H1 (cell line): ENCODE data around the gene NEK10. TPM values are rescaled to one million over a fixed set of nuclear protein-coding genes. Genes with fewer than 3 reads are reported as not detected.

ENCODE experiments used
- CTCF ChIA-PET: fragments of 300-600 bp; sonication (Branson Sonifier 250); formaldehyde crosslinking; loops from one replicate; lab custom pipeline; 2021; ENCODE audit not compliant: partially characterized antibody; lab: Charles Lee
- POLR2A ChIA-PET: fragments of 300-600 bp; sonication (Branson Sonifier 250); formaldehyde crosslinking; loops from one replicate; lab custom pipeline; 2021; ENCODE audit warnings: inconsistent platforms; ENCODE audit not compliant: partially characterized antibody; lab: Charles Lee
- DNase-seq, 2 experiments: peaks; one replicate each; pipeline versions ENCODE4 v3.0.0 to v3.0.0-alpha.2; 2010 to 2022; ENCODE audit warnings: low spot score in 2 of 2, low read depth in 1 of 2, mixed read lengths in 1 of 2
- FAIRE-seq: peaks from 2 replicates; lab custom pipeline; 2011; peaks lifted over from hg19 to GRCh38; lab: Jason Lieb, UNC
- H2AFZ ChIP-seq: 2 replicates; pipeline ENCODE4 v1.8.1; 2012; ENCODE audit warnings: low read length, inconsistent platforms
- H2AK5ac ChIP-seq: 2 replicates; pipeline ENCODE4 v1.6.1; 2013; ENCODE audit warnings: low read depth, low read length
- H2BK120ac ChIP-seq: replicated peaks from 2 replicates; pipeline ENCODE3; 2013; ENCODE audit warnings: low read depth, low read length, inconsistent platforms
- H2BK12ac ChIP-seq: 2 replicates; pipeline ENCODE4 v1.6.1; 2013; ENCODE audit warnings: low read depth, low read length
- H2BK15ac ChIP-seq: 2 replicates; pipeline ENCODE4 v1.6.1; 2013; ENCODE audit warnings: low read length
- H2BK20ac ChIP-seq: 2 replicates; pipeline ENCODE4 v1.6.1; 2013; ENCODE audit warnings: low read length
- H2BK5ac ChIP-seq: 2 replicates; pipeline ENCODE4 v1.6.1; 2013; ENCODE audit warnings: low read depth, low read length
- H3K14ac ChIP-seq: 2 replicates; pipeline ENCODE4 v1.6.1; 2013; ENCODE audit warnings: inconsistent platforms; ENCODE audit not compliant: insufficient read length
- H3K18ac ChIP-seq: 2 replicates; pipeline ENCODE4 v1.6.1; 2013; ENCODE audit warnings: low read length; ENCODE audit errors: extremely low read depth
- H3K23ac ChIP-seq: 2 replicates; pipeline ENCODE4 v1.6.1; 2013; ENCODE audit warnings: inconsistent platforms; ENCODE audit not compliant: insufficient read length
- H3K23me2 ChIP-seq: 2 replicates; pipeline ENCODE4 v1.6.1; 2013; ENCODE audit warnings: low read depth, low read length
- H3K27ac ChIP-seq: 2 replicates; pipeline ENCODE4 v1.6.1; 2011; ENCODE audit warnings: low read depth, low read length, inconsistent platforms
- H3K27me3 ChIP-seq, 4 experiments: replicated peaks in 1 of 4; 1 replicate in 1 of 4; 2 replicates in 3 of 4; pipeline versions ENCODE4 v1.6.1 to v1.8.1; 2011 to 2013; ENCODE audit warnings: low read length in 3 of 4, mild to moderate bottlenecking in 3 of 4, inconsistent platforms in 2 of 4, mixed read lengths in 2 of 4, moderate library complexity in 1 of 4; ENCODE audit not compliant: control insufficient read depth in 3 of 4, insufficient read depth in 3 of 4; ENCODE audit errors: extremely low read depth in 1 of 4
- H3K36me3 ChIP-seq, 4 experiments: 2 replicates each; pipeline versions ENCODE4 v1.6.1 to v1.8.1; 2011 to 2013; ENCODE audit warnings: mild to moderate bottlenecking in 4 of 4, low read length in 3 of 4, moderate library complexity in 2 of 4, control low read depth in 1 of 4, inconsistent platforms in 1 of 4; ENCODE audit not compliant: insufficient read depth in 4 of 4, control insufficient read depth in 2 of 4
- H3K4ac ChIP-seq: replicated peaks from 2 replicates; pipeline ENCODE3; 2013; ENCODE audit warnings: low read length, low read depth, mixed read lengths, inconsistent platforms; ENCODE audit not compliant: insufficient read length
- H3K4me1 ChIP-seq, 4 experiments: replicated peaks in 1 of 4; 1 replicate in 1 of 4; 2 replicates in 3 of 4; pipeline versions ENCODE4 v1.6.1 to v1.8.1; 2011 to 2013; ENCODE audit warnings: low read length in 3 of 4, inconsistent platforms in 2 of 4, mixed read lengths in 1 of 4; ENCODE audit not compliant: insufficient read depth in 4 of 4, control insufficient read depth in 3 of 4
- H3K4me2 ChIP-seq, 2 experiments: 2 replicates each; pipeline versions ENCODE4 v1.6.1 to v1.8.1; 2011 to 2013; ENCODE audit warnings: low read depth in 2 of 2, low read length in 2 of 2, control low read depth in 1 of 2, inconsistent platforms in 1 of 2, mild to moderate bottlenecking in 1 of 2; ENCODE audit not compliant: insufficient read depth in 1 of 2
- H3K4me3 ChIP-seq, 4 experiments: fragments of 200-600, 300-600 bp in 1 of 4; sonication (generic), shearing (Covaris generic), sonication (Bioruptor Twin) in 1 of 4; 2 replicates each; pipeline versions ENCODE4 v1.5.1 to v1.8.1; 2011 to 2016; ENCODE audit warnings: low read length in 4 of 4, low read depth in 3 of 4, control low read depth in 2 of 4, inconsistent platforms in 2 of 4, mild to moderate bottlenecking in 2 of 4, mixed read lengths in 1 of 4, moderate library complexity in 1 of 4; ENCODE audit not compliant: insufficient read depth in 2 of 4; ENCODE audit errors: extremely low read depth in 1 of 4
- H3K56ac ChIP-seq: replicated peaks from 2 replicates; pipeline ENCODE3; 2013; ENCODE audit warnings: low read depth, mild to moderate bottlenecking, mixed read lengths, low read length, inconsistent platforms; ENCODE audit not compliant: insufficient read length
- H3K79me1 ChIP-seq: 2 replicates; pipeline ENCODE4 v1.6.1; 2013; ENCODE audit warnings: low read depth, low read length, control low read depth
- H3K79me2 ChIP-seq, 2 experiments: 2 replicates each; pipeline versions ENCODE4 v1.6.1 to v1.8.1; 2012 to 2013; ENCODE audit warnings: low read length in 2 of 2, mild to moderate bottlenecking in 2 of 2, inconsistent platforms in 1 of 2; ENCODE audit not compliant: insufficient read depth in 2 of 2, control insufficient read depth in 1 of 2
- H3K9ac ChIP-seq, 4 experiments: replicated peaks in 1 of 4; 1 replicate in 1 of 4; 2 replicates in 3 of 4; pipeline versions ENCODE4 v1.6.1 to v1.8.1; 2011 to 2013; ENCODE audit warnings: low read depth in 3 of 4, low read length in 3 of 4, control low read depth in 2 of 4, mild to moderate bottlenecking in 2 of 4, moderate library complexity in 2 of 4, inconsistent platforms in 1 of 4; ENCODE audit errors: extremely low read depth in 1 of 4
- H3K9me3 ChIP-seq, 2 experiments: 2 replicates each; pipeline versions ENCODE4 v1.6.1 to v1.8.1; 2012 to 2013; ENCODE audit warnings: mild to moderate bottlenecking in 2 of 2, moderate library complexity in 2 of 2, control low read depth in 1 of 2, inconsistent platforms in 1 of 2, low read depth in 1 of 2, low read length in 1 of 2, mixed read lengths in 1 of 2; ENCODE audit not compliant: insufficient read depth in 2 of 2
- H4K20me1 ChIP-seq, 2 experiments: replicated peaks in 1 of 2; 2 replicates each; pipeline versions ENCODE3 to v1.8.1; 2011 to 2013; ENCODE audit warnings: inconsistent platforms in 2 of 2, low read length in 2 of 2, mild to moderate bottlenecking in 1 of 2; ENCODE audit not compliant: insufficient read depth in 2 of 2, control insufficient read depth in 1 of 2
- H4K5ac ChIP-seq: 2 replicates; pipeline ENCODE4 v1.6.1; 2013; ENCODE audit warnings: low read length, low read depth, mixed read lengths, inconsistent platforms; ENCODE audit not compliant: insufficient read length
- H4K8ac ChIP-seq: 2 replicates; pipeline ENCODE4 v1.8.0; 2013; ENCODE audit warnings: mild to moderate bottlenecking, moderate library complexity, low read length, inconsistent platforms; ENCODE audit not compliant: insufficient read depth; ENCODE audit errors: extremely low read depth
- H4K91ac ChIP-seq: replicated peaks from 2 replicates; pipeline ENCODE3; 2013; ENCODE audit warnings: low read length, mixed read lengths, inconsistent platforms; ENCODE audit not compliant: insufficient read length
- POLR2A ChIP-seq, 2 experiments: IDR thresholded peaks; 1 replicate in 1 of 2; 2 replicates in 1 of 2; pipeline ENCODE4 v1.6.1; 2011; ENCODE audit warnings: low read depth in 2 of 2, low read length in 2 of 2, mild to moderate bottlenecking in 2 of 2; ENCODE audit errors: control extremely low read depth in 1 of 2
- WGBS, 2 experiments: shearing (Covaris generic) in 1 of 2; methylation state at CpG; one replicate each; pipeline versions ENCODE4 v1.1.6 to v1.1.7; 2013 to 2015; ENCODE audit warnings: low lambda C conversion rate in 2 of 2, mixed read lengths in 2 of 2, inconsistent platforms in 1 of 2, low coverage in 1 of 2, missing lambda C conversion rate in 1 of 2; ENCODE audit not compliant: insufficient replicate concordance in 2 of 2, insufficient coverage in 1 of 2, insufficient read length in 1 of 2; ENCODE audit errors: extremely low coverage in 1 of 2, missing lambda C conversion rate in 1 of 2; 5-methylcytosine and 5-hydroxymethylcytosine counted together
- polyA plus RNA-seq, 7 experiments: library from polyadenylated mRNA; depleted of rRNA in 3 of 7; stranded (reverse) in 5 of 7; unstranded in 2 of 7; fragments of >200 nt in 5 of 7; fragments of 200-250 nt in 2 of 7; gene quantifications; 1 replicate in 5 of 7; 2 replicates in 1 of 7; 4 replicates in 1 of 7; pipeline versions ENCODE4 v1.2.1 to v1.2.3, GENCODE V29; 2011 to 2013; ENCODE audit warnings: missing spikeins in 2 of 7, mixed read lengths in 2 of 7
- total RNA-seq: library from RNA; stranded (reverse); fragmentation: NEBNext Ultra II Directional; extraction: Animal tissue kit (Norgen Biotek cat#: 25700); gene quantifications from 2 replicates; pipeline ENCODE4 v1.2.1, GENCODE V29; 2021

The NEK10 gene
- total and polyA plus RNA-seq, 2 of the 8 experiments (the other 6 are each of a cell fraction or from before 2014, with no cell fraction given), result 0.18 to 0.50 TPM

DNA sequence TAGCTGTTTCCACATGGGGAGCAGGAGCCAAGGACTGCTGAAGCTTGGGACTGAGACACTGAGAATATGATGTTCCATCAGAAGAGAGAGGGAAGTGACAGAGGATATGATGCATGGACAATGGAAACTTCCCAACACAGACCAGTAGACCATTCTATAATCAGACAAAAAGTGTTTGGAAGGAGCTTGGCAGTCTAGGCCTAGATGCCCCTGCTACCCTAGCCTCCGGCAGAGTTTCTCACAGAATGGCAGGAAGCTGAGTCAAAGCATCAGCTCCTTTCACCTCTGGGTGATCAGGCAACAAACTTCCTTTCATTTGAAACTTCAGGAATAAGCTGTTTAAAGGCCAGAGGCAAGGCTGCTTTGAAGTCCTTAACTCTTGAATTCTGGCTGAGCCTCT, 222.0 kb downstream of the NEK10 start:
- H3K4me3 ChIP-seq, result no peak overlapping the region
- no peak overlapping the region for H2BK15ac ChIP-seq
- H3K79me1 ChIP-seq, result no peaks in the 10 kb centered on the region
- H3K4me1 ChIP-seq, result no peaks in the 10 kb centered on the region
- POLR2A ChIA-PET, result no interaction called here
- no peak overlapping the region for H2BK120ac ChIP-seq
- H3K4ac ChIP-seq, result no peak overlapping the region
- no peak overlapping the region for H3K9ac ChIP-seq
- CTCF ChIA-PET, result interaction anchor here (1.0 to 4.3 kb wide), 9 partner anchors 11 to 140 kb away, joined by 3 to 39 read pairs (median 6); no protein-coding TSS in a partner anchor
- no peak overlapping the region for H4K91ac ChIP-seq
- H2BK5ac ChIP-seq, result no peak overlapping the region
- H4K5ac ChIP-seq, result no peak overlapping the region
- no peak overlapping the region for H4K8ac ChIP-seq
- H3K56ac ChIP-seq, result no peak overlapping the region
- H3K14ac ChIP-seq, result no peak overlapping the region
- H3K79me2 ChIP-seq, result no peaks in the 10 kb centered on the region
- H4K20me1 ChIP-seq, result no peaks in the 10 kb centered on the region
- no peaks in the 10 kb centered on the region for H3K36me3 ChIP-seq
- no peak overlapping the region for H2BK20ac ChIP-seq
- peaks cover 0 to under 1% of the 10 kb centered on the region in 2 experiments; a peak in 1 of 4 replicates for H3K9me3 ChIP-seq
- no peak overlapping the region for H2AK5ac ChIP-seq
- H3K23me2 ChIP-seq, result no peaks in the 10 kb centered on the region
- WGBS, 2 experiments, result 86% methylated on average over 1 of the region's 1 CpG; no CpG with 5 or more reads in 1 of the 2 experiments
- no peak overlapping the region for H2AFZ ChIP-seq
- FAIRE-seq, result no peak
- H3K18ac ChIP-seq, result no peak overlapping the region
- H2BK12ac ChIP-seq, result no peak overlapping the region
- H3K23ac ChIP-seq, result no peak overlapping the region
- DNase-seq, result no peak
- no peak overlapping the region for H3K4me2 ChIP-seq
- H3K27ac ChIP-seq, result no peak overlapping the region
- H3K27me3 ChIP-seq, result no peaks in the 10 kb centered on the region
- TF ChIP-seq POLR2A (IDR thresholded peaks at IDR 0.05; ENCODE audit: control extremely low read depth in 1 of 2, low read depth in 2 of 2, low read length in 2 of 2), result no peak
